HG03060 (cell line): ENCODE results near the gene DDX39A.
"Not testable (repeated sequence)": the region's sequence is repeated elsewhere in the genome, so short reads cannot be mapped to it uniquely, and the experiment has no call there.

Experiments used
- ATAC-seq: cut with Tn5 transposase; IDR thresholded peaks from one replicate; pipeline ENCODE4 v1.9.1; 2021; ENCODE audit warnings: low read depth, moderate number of reproducible peaks; ENCODE audit not compliant: unreplicated experiment

Gene DDX39A

GRCh38 chr19:14419106-14419813 is at the start of gene DDX39A:
TSS of gene DDX39A (minus strand) at chr19:14419341. CDS start at chr19:14413220, 6,121 bp downstream.
- peak; percentile 68 for ATAC-seq

- no peak for ATAC-seq
These were observed 48.7 kb upstream of the DDX39A start for GRCh38 chr19:14467816-14468215.

- ATAC-seq = no peak
These were observed 48.2 kb upstream of the DDX39A start for GRCh38 chr19:14467391-14467790.

- no peak for ATAC-seq
These were observed 44.6 kb upstream of the DDX39A start for GRCh38 chr19:14463747-14464146.

- not testable (repeated sequence) for ATAC-seq
These were observed 43.3 kb upstream of the DDX39A start for GRCh38 chr19:14462401-14462800.

- ATAC-seq = no peak
These were observed 41.8 kb upstream of the DDX39A start for GRCh38 chr19:14460935-14461334.

- ATAC-seq = no peak
These were observed 40.6 kb upstream of the DDX39A start for GRCh38 chr19:14459703-14460102.

- not testable (repeated sequence) for ATAC-seq
These were observed 33.2 kb upstream of the DDX39A start for GRCh38 chr19:14452303-14452702.

- no peak for ATAC-seq
These were observed 31.7 kb upstream of the DDX39A start for GRCh38 chr19:14450876-14451275.

- no peak for ATAC-seq
These were observed 31.2 kb upstream of the DDX39A start for GRCh38 chr19:14450168-14450874.

- no peak for ATAC-seq
These were observed 30.2 kb upstream of the DDX39A start for GRCh38 chr19:14449321-14449720.

GRCh38 chr19:14446336-14447036 is 27.3 kb upstream of the DDX39A start:
- no peak for ATAC-seq

- no peak for ATAC-seq
These were observed 24.6 kb upstream of the DDX39A start for GRCh38 chr19:14443632-14444216.

- ATAC-seq = no peak
These were observed 23.9 kb upstream of the DDX39A start for GRCh38 chr19:14442891-14443631.

- ATAC-seq = no peak
These were observed 22.1 kb upstream of the DDX39A start for GRCh38 chr19:14441041-14441938.

- no peak for ATAC-seq
These were observed 20.9 kb upstream of the DDX39A start for GRCh38 chr19:14440049-14440448.

- no peak for ATAC-seq
These were observed 19.9 kb upstream of the DDX39A start for GRCh38 chr19:14439014-14439413.

- ATAC-seq = no peak
These were observed 18.5 kb upstream of the DDX39A start for GRCh38 chr19:14437578-14438140.
